H1 (cell line): ENCODE measurements around the gene GNG4. TPM values are rescaled to one million over a fixed set of nuclear protein-coding genes. Genes with fewer than 3 reads are reported as not detected.
A peak's percentile ranks its signal among the peaks of the same experiment; 100 is the strongest.

Source experiments
- BCL11A ChIP-seq, 2 experiments: IDR thresholded peaks; one replicate each; pipeline ENCODE4 v1.6.1; 2011; ENCODE audit warnings: low read depth in 2 of 2, low read length in 2 of 2, mild to moderate bottlenecking in 2 of 2
- CBX8 ChIP-seq: fragments of 300-800, 300-1000 bp; sonication (generic); IDR thresholded peaks from 2 replicates; pipeline ENCODE4 v1.7.1; 2016; ENCODE audit warnings: low read depth, low read length, borderline replicate concordance
- CREB1 ChIP-seq: IDR thresholded peaks from 2 replicates; pipeline ENCODE4 v1.6.1; 2012; ENCODE audit warnings: inconsistent platforms
- EP300 ChIP-seq, 2 experiments: IDR thresholded peaks; 1 replicate in 1 of 2; 2 replicates in 1 of 2; pipeline ENCODE4 v1.6.1; 2011 to 2012; ENCODE audit warnings: low read depth in 2 of 2, low read length in 2 of 2, mild to moderate bottlenecking in 2 of 2, borderline replicate concordance in 1 of 2, inconsistent platforms in 1 of 2, moderate library complexity in 1 of 2
- GTF2F1 ChIP-seq: IDR thresholded peaks from 2 replicates; pipeline ENCODE4 v1.6.1; 2012; ENCODE audit warnings: low read depth, low read length, improper control_type of control experiment, borderline replicate concordance
- JUND ChIP-seq: IDR thresholded peaks from 2 replicates; pipeline ENCODE4 v1.6.1; 2011; ENCODE audit warnings: mild to moderate bottlenecking, improper control_type of control experiment, low read length
- KDM5A ChIP-seq: fragments of 200-600 bp; IDR thresholded peaks from 2 replicates; pipeline ENCODE4 v1.7.1; 2012; ENCODE audit warnings: mild to moderate bottlenecking, low read length, inconsistent platforms, mixed read lengths
- PHF8 ChIP-seq: fragments of 200-600 bp; sonication (generic); conservative IDR thresholded peaks from 2 replicates; pipeline ENCODE4 v1.7.1; 2012; ENCODE audit warnings: low read depth, mild to moderate bottlenecking, inconsistent platforms, low read length, moderate library complexity
- POLR2A ChIP-seq, 2 experiments: IDR thresholded peaks; 1 replicate in 1 of 2; 2 replicates in 1 of 2; pipeline ENCODE4 v1.6.1; 2011; ENCODE audit warnings: low read depth in 2 of 2, low read length in 2 of 2, mild to moderate bottlenecking in 2 of 2; ENCODE audit errors: control extremely low read depth in 1 of 2
- POU5F1 ChIP-seq: IDR thresholded peaks from 2 replicates; pipeline ENCODE4 v1.6.1; 2011; ENCODE audit warnings: low read depth, mild to moderate bottlenecking, low read length, moderate library complexity
- RBBP5 ChIP-seq: IDR thresholded peaks from 2 replicates; pipeline ENCODE4 v1.7.1; 2012; ENCODE audit warnings: low read depth, mild to moderate bottlenecking, inconsistent platforms, low read length, moderate library complexity, borderline replicate concordance
- RNF2 ChIP-seq: fragments of 200-900, 300-1000 bp; sonication (generic); IDR thresholded peaks from 2 replicates; pipeline ENCODE4 v1.7.1; 2016; ENCODE audit warnings: borderline replicate concordance, low read depth, mild to moderate bottlenecking, antibody characterized with exemption, low read length; ENCODE audit not compliant: poor library complexity, severe bottlenecking; ENCODE audit errors: missing control alignments
- SIN3A ChIP-seq, 2 experiments: IDR thresholded peaks in 1 of 2; conservative IDR thresholded peaks in 1 of 2; 2 replicates each; pipeline ENCODE4 v1.6.1; 2011 to 2012; ENCODE audit warnings: low read length in 2 of 2, improper control_type of control experiment in 1 of 2, low read depth in 1 of 2, mild to moderate bottlenecking in 1 of 2
- SIRT6 ChIP-seq: IDR thresholded peaks from one replicate; pipeline ENCODE4 v1.7.1; 2012; ENCODE audit warnings: low read length, inconsistent platforms
- SIX5 ChIP-seq: IDR thresholded peaks from 2 replicates; pipeline ENCODE4 v1.6.1; 2011; ENCODE audit warnings: mild to moderate bottlenecking, low read depth, low read length
- SP4 ChIP-seq: IDR thresholded peaks from 2 replicates; pipeline ENCODE4 v1.6.1; 2012; ENCODE audit warnings: low read length, inconsistent platforms
- TAF7 ChIP-seq: optimal IDR thresholded peaks from 2 replicates; pipeline ENCODE3; 2011; ENCODE audit warnings: low read depth, mild to moderate bottlenecking, inconsistent platforms, low read length, moderate library complexity, borderline replicate concordance
- TBP ChIP-seq: IDR thresholded peaks from 2 replicates; pipeline ENCODE4 v1.6.1; 2011; ENCODE audit warnings: low read depth, low read length, improper control_type of control experiment
- polyA plus RNA-seq, 7 experiments: library from polyadenylated mRNA; depleted of rRNA in 3 of 7; stranded (reverse) in 5 of 7; unstranded in 2 of 7; fragments of >200 nt in 5 of 7; fragments of 200-250 nt in 2 of 7; gene quantifications; 1 replicate in 5 of 7; 2 replicates in 1 of 7; 4 replicates in 1 of 7; pipeline versions ENCODE4 v1.2.1 to v1.2.3, GENCODE V29; 2011 to 2013; ENCODE audit warnings: missing spikeins in 2 of 7, mixed read lengths in 2 of 7
- total RNA-seq: library from RNA; stranded (reverse); fragmentation: NEBNext Ultra II Directional; extraction: Animal tissue kit (Norgen Biotek cat#: 25700); gene quantifications from 2 replicates; pipeline ENCODE4 v1.2.1, GENCODE V29; 2021
- TF ChIP-seq, protein P1 (sequence below): IDR thresholded peaks from 2 replicates; pipeline ENCODE4 v1.6.1; 2011; ENCODE audit warnings: low read depth, mild to moderate bottlenecking, low read length; ENCODE audit not compliant: insufficient read depth
- TF ChIP-seq, protein P2 (sequence below): IDR thresholded peaks from 2 replicates; pipeline ENCODE4 v1.6.1; 2012; ENCODE audit warnings: low read length, inconsistent platforms
- TF ChIP-seq, protein P3 (sequence below), 3 experiments: IDR thresholded peaks; 1 replicate in 2 of 3; 2 replicates in 1 of 3; pipeline versions ENCODE4 v1.5.1 to v1.6.1; 2011; ENCODE audit warnings: low read length in 3 of 3, mild to moderate bottlenecking in 3 of 3, inconsistent platforms in 2 of 3, low read depth in 1 of 3, moderate library complexity in 1 of 3; ENCODE audit not compliant: insufficient read depth in 1 of 3; ENCODE audit errors: control extremely low read depth in 1 of 3

GNG4 gene
- total and polyA plus RNA-seq, 2 of the 8 experiments (the other 6 are each of a cell fraction or from before 2014, with no cell fraction given) = 95.5 to 96.8 TPM

DNA sequence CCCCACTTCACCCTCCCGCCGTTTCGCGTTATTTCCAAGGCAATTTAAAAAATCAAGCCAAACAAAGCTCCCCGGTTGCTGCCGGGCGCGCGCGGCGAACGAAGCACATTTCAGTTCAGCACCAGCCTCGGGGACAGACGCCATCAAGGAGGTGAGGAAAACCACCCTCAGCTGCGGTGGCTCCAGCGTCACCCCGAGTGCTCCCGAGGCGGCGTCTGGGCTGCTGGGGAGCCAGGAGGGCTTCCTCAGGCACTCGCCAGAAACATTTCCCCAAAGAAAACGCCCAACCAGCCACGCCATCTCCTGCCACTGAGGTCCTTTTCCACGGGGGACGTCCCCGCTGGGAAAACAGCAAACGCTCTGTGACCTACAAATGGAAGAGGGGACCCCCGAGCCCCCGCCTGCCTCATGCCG, 623 bp downstream of the GNG4 start (continued):
- TF ChIP-seq SIN3A (conservative IDR thresholded peaks at IDR 0.05 in 1 of 2, IDR thresholded peaks at IDR 0.05 in 1 of 2; ENCODE audit: low read depth in 1 of 2, low read length in 2 of 2) (peak; percentile 99), SIX5 (no peak), SP4 (no peak), EP300 (IDR thresholded peaks at IDR 0.05; ENCODE audit: borderline replicate concordance in 1 of 2, low read depth in 2 of 2, low read length in 2 of 2) (no peak), TAF7 (peak; percentile 27), KDM5A (no peak), POLR2A (IDR thresholded peaks at IDR 0.05; ENCODE audit: control extremely low read depth in 1 of 2, low read depth in 2 of 2, low read length in 2 of 2) (peak in 1 of 2 experiments; percentile 35; a peak in 2 of 3 replicates), RNF2 (no peak), RBBP5 (peak; percentile 36; the same call in 1 of the 2 replicates), SIRT6 (no peak), CBX8 (no peak), TBP (no peak), GTF2F1 (no peak), JUND (no peak), PHF8 (no peak), BCL11A (IDR thresholded peaks at IDR 0.05; ENCODE audit: low read depth in 2 of 2, low read length in 2 of 2) (no peak), POU5F1 (no peak), CREB1 (peak; percentile 45)
- TF ChIP-seq, protein P1, sequence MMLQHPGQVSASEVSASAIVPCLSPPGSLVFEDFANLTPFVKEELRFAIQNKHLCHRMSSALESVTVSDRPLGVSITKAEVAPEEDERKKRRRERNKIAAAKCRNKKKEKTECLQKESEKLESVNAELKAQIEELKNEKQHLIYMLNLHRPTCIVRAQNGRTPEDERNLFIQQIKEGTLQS = no peak
- TF ChIP-seq, protein P2, sequence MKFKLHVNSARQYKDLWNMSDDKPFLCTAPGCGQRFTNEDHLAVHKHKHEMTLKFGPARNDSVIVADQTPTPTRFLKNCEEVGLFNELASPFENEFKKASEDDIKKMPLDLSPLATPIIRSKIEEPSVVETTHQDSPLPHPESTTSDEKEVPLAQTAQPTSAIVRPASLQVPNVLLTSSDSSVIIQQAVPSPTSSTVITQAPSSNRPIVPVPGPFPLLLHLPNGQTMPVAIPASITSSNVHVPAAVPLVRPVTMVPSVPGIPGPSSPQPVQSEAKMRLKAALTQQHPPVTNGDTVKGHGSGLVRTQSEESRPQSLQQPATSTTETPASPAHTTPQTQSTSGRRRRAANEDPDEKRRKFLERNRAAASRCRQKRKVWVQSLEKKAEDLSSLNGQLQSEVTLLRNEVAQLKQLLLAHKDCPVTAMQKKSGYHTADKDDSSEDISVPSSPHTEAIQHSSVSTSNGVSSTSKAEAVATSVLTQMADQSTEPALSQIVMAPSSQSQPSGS = no peak
- TF ChIP-seq, protein P3, sequence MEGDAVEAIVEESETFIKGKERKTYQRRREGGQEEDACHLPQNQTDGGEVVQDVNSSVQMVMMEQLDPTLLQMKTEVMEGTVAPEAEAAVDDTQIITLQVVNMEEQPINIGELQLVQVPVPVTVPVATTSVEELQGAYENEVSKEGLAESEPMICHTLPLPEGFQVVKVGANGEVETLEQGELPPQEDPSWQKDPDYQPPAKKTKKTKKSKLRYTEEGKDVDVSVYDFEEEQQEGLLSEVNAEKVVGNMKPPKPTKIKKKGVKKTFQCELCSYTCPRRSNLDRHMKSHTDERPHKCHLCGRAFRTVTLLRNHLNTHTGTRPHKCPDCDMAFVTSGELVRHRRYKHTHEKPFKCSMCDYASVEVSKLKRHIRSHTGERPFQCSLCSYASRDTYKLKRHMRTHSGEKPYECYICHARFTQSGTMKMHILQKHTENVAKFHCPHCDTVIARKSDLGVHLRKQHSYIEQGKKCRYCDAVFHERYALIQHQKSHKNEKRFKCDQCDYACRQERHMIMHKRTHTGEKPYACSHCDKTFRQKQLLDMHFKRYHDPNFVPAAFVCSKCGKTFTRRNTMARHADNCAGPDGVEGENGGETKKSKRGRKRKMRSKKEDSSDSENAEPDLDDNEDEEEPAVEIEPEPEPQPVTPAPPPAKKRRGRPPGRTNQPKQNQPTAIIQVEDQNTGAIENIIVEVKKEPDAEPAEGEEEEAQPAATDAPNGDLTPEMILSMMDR (IDR thresholded peaks at IDR 0.05; ENCODE audit: control extremely low read depth in 1 of 3, insufficient read depth in 1 of 3, low read depth in 1 of 3, low read length in 3 of 3) = no peak
